HepG2 (cell line): Measurements from ENCODE around the gene TAF6. TPM values are rescaled to one million over a fixed set of nuclear protein-coding genes. Genes with fewer than 3 reads are reported as not detected.

ENCODE experiments used
- CHD4 ChIP-seq: fragments of 200-600 bp; sonication (generic); IDR thresholded peaks from 2 replicates; pipeline ENCODE4 v1.7.0; 2017; ENCODE audit warnings: mild to moderate bottlenecking, low read length, borderline replicate concordance
- CSRNP2 ChIP-seq: sonication (generic); formaldehyde crosslinking; conservative IDR thresholded peaks from 2 replicates; pipeline ENCODE4 v1.8.0; 2022; ENCODE audit warnings: low read depth, missing genetic modification reagents
- FIP1L1 ChIP-seq: fragments of 200-400 bp; formaldehyde crosslinking; IDR thresholded peaks from 2 replicates; pipeline ENCODE4 v1.6.1; 2018; ENCODE audit warnings: low read depth, mild to moderate bottlenecking, low read length, moderate library complexity, borderline replicate concordance; ENCODE audit not compliant: insufficient read depth
- HES4 ChIP-seq: sonication (generic); formaldehyde crosslinking; IDR thresholded peaks from 2 replicates; pipeline ENCODE4 v1.9.0; 2021; ENCODE audit warnings: mild to moderate bottlenecking, missing genetic modification reagents, borderline replicate concordance
- SIX4 ChIP-seq: sonication (generic); formaldehyde crosslinking; IDR thresholded peaks from 2 replicates; pipeline ENCODE4 v1.4.0; 2020; ENCODE audit warnings: missing genetic modification reagents
- ZBTB20 ChIP-seq: sonication (generic); formaldehyde crosslinking; IDR thresholded peaks from 2 replicates; pipeline ENCODE4 v1.8.1; 2023; ENCODE audit warnings: missing genetic modification reagents, low read depth, mild to moderate bottlenecking, borderline replicate concordance
- ZBTB39 ChIP-seq: sonication (generic); formaldehyde crosslinking; IDR thresholded peaks from 2 replicates; pipeline ENCODE4 v1.5.0; 2020; ENCODE audit warnings: missing genetic modification reagents
- ZC3H4 ChIP-seq: sonication (generic); formaldehyde crosslinking; IDR thresholded peaks from 2 replicates; pipeline ENCODE4 v1.4.0; 2020; ENCODE audit warnings: missing genetic modification reagents, borderline replicate concordance
- ZEB1 ChIP-seq: IDR thresholded peaks from 2 replicates; pipeline ENCODE4 v1.6.1; 2012; ENCODE audit warnings: mild to moderate bottlenecking, low read depth, inconsistent platforms; ENCODE audit not compliant: insufficient replicate concordance
- ZNF607 ChIP-seq: sonication (generic); formaldehyde crosslinking; IDR thresholded peaks from 2 replicates; pipeline ENCODE4 v1.5.1; 2020; ENCODE audit warnings: missing genetic modification reagents, mild to moderate bottlenecking, borderline replicate concordance
- ZNF766 ChIP-seq: sonication (generic); formaldehyde crosslinking; IDR thresholded peaks from 2 replicates; pipeline ENCODE4 v1.5.0; 2020; ENCODE audit warnings: missing genetic modification reagents, borderline replicate concordance
- ZNF790 ChIP-seq: sonication (generic); formaldehyde crosslinking; IDR thresholded peaks from 2 replicates; pipeline ENCODE4 v1.8.0; 2022; ENCODE audit warnings: missing genetic modification reagents, mild to moderate bottlenecking, borderline replicate concordance
- ZNF891 ChIP-seq: sonication (generic); formaldehyde crosslinking; IDR thresholded peaks from 2 replicates; pipeline ENCODE4 v1.5.0; 2020; ENCODE audit warnings: mild to moderate bottlenecking, missing genetic modification reagents
- polyA plus RNA-seq, 8 experiments: library from polyadenylated mRNA; depleted of rRNA in 3 of 8; stranded (reverse) in 7 of 8; unstranded in 1 of 8; fragments of >200 nt; fragmentation: Illumina TruSeq in 4 of 8; extraction: Trizol in 4 of 8; gene quantifications; 2 replicates each; pipeline versions ENCODE4 v1.2.1 to v1.2.3, GENCODE V29; 2011 to 2016; ENCODE audit warnings: low read depth in 4 of 8, missing spikeins in 1 of 8, mixed read lengths in 1 of 8; ENCODE audit not compliant: insufficient read depth in 1 of 8
- total RNA-seq, 5 experiments: library from RNA; depleted of rRNA; stranded (reverse); fragments of >200 nt; fragmentation: Illumina TruSeq; extraction: Trizol; gene quantifications; 2 replicates each; pipeline ENCODE4 v1.2.3, GENCODE V29; 2016; ENCODE audit warnings: low read depth in 1 of 5
- TF ChIP-seq, protein P1 (sequence below): sonication (generic); formaldehyde crosslinking; IDR thresholded peaks from 2 replicates; pipeline ENCODE4 v1.4.0; 2020; ENCODE audit warnings: missing genetic modification reagents, mild to moderate bottlenecking, borderline replicate concordance
- TF ChIP-seq, protein P2 (sequence below): sonication (generic); formaldehyde crosslinking; IDR thresholded peaks from 2 replicates; pipeline ENCODE4 v1.4.0; 2020; ENCODE audit warnings: mild to moderate bottlenecking, missing genetic modification reagents

Gene TAF6
- total and polyA plus RNA-seq, 2 of the 13 experiments (the other 11 are each of a cell fraction or from before 2014, with no cell fraction given), result 12.9 to 18.8 TPM

DNA sequence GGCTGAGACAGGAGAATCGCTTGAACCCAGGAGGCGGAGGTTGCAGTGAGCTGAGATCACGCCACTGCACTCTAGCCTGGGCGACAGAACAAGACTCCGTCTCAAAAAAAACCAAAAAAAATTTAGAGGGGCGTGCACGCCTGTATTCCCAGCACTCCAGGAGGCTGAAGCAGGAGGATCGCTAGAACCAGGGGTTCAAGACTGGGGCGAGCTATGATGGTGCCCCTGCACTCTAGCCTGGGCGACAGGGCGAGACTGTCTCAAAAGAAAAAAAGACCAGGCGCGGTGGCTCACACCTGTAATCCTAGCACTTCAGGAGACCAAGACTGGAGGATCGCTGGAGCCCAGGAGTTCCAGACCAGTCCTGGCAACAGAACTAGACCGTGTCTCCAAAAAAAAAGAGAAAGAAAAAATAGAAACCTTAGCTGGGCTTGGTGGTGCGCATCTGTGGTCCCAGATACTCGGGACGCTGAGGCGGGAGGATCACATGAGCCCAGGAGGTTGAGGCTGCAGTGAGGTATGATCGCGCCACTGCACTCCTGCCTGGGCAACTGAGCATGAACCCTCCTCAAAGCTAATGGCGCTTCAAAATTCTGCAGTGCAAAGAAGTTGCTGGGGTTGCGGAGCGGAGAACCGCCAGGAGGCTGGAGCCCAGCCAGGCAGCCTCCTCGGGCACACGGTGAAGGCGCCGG lies 7.2 kb upstream of the TAF6 start (continued):
- TF ChIP-seq, protein P1, sequence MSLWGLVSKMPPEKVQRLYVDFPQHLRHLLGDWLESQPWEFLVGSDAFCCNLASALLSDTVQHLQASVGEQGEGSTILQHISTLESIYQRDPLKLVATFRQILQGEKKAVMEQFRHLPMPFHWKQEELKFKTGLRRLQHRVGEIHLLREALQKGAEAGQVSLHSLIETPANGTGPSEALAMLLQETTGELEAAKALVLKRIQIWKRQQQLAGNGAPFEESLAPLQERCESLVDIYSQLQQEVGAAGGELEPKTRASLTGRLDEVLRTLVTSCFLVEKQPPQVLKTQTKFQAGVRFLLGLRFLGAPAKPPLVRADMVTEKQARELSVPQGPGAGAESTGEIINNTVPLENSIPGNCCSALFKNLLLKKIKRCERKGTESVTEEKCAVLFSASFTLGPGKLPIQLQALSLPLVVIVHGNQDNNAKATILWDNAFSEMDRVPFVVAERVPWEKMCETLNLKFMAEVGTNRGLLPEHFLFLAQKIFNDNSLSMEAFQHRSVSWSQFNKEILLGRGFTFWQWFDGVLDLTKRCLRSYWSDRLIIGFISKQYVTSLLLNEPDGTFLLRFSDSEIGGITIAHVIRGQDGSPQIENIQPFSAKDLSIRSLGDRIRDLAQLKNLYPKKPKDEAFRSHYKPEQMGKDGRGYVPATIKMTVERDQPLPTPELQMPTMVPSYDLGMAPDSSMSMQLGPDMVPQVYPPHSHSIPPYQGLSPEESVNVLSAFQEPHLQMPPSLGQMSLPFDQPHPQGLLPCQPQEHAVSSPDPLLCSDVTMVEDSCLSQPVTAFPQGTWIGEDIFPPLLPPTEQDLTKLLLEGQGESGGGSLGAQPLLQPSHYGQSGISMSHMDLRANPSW, result 0 out of 2 replicates have a peak, but pooled peaks have one; percentile 20
- TF ChIP-seq ZNF790 (CRISPR knock-in tag) (peak; percentile 46; the same call in 1 of the 2 replicates), FIP1L1 (no peak), ZEB1 (peak; percentile 50), ZBTB39 (CRISPR knock-in tag) (no peak), ZNF766 (CRISPR knock-in tag) (0 out of 2 replicates have a peak, but pooled peaks have one; percentile 8), ZNF607 (CRISPR knock-in tag) (peak; percentile 7; the same call in 1 of the 2 replicates), CHD4 (no peak), ZC3H4 (CRISPR knock-in tag) (0 out of 2 replicates have a peak, but pooled peaks have one; percentile 38), CSRNP2 (CRISPR knock-in tag) (no peak), ZNF891 (CRISPR knock-in tag) (peak; percentile 72; the same call in 1 of the 2 replicates), ZBTB20 (CRISPR knock-in tag) (no peak), HES4 (peak; percentile 79; the same call in 1 of the 2 replicates), SIX4 (0 out of 2 replicates have a peak, but pooled peaks have one; percentile 11)
- TF ChIP-seq, protein P2, sequence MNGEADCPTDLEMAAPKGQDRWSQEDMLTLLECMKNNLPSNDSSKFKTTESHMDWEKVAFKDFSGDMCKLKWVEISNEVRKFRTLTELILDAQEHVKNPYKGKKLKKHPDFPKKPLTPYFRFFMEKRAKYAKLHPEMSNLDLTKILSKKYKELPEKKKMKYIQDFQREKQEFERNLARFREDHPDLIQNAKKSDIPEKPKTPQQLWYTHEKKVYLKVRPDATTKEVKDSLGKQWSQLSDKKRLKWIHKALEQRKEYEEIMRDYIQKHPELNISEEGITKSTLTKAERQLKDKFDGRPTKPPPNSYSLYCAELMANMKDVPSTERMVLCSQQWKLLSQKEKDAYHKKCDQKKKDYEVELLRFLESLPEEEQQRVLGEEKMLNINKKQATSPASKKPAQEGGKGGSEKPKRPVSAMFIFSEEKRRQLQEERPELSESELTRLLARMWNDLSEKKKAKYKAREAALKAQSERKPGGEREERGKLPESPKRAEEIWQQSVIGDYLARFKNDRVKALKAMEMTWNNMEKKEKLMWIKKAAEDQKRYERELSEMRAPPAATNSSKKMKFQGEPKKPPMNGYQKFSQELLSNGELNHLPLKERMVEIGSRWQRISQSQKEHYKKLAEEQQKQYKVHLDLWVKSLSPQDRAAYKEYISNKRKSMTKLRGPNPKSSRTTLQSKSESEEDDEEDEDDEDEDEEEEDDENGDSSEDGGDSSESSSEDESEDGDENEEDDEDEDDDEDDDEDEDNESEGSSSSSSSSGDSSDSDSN (CRISPR knock-in tag), result no peak
